NB4 (cell line): ENCODE data around the gene PNPLA1.

ENCODE experiments used
- MYC ChIP-seq: IDR thresholded peaks from 2 replicates; pipeline ENCODE4 v1.6.1; 2011; ENCODE audit warnings: low read depth, low read length
- POLR2A ChIP-seq: IDR thresholded peaks from 2 replicates; pipeline ENCODE4 v1.6.1; 2011; ENCODE audit warnings: mild to moderate bottlenecking; ENCODE audit not compliant: insufficient read length; ENCODE audit errors: extremely low read depth
- TF ChIP-seq, protein P1 (sequence below): IDR thresholded peaks from one replicate; pipeline ENCODE4 v1.5.1; 2012; ENCODE audit warnings: low read depth, low read length
- TF ChIP-seq, protein P2 (sequence below): IDR thresholded peaks from 2 replicates; pipeline ENCODE4 v1.6.1; 2011; ENCODE audit warnings: low read depth, low read length

DNA sequence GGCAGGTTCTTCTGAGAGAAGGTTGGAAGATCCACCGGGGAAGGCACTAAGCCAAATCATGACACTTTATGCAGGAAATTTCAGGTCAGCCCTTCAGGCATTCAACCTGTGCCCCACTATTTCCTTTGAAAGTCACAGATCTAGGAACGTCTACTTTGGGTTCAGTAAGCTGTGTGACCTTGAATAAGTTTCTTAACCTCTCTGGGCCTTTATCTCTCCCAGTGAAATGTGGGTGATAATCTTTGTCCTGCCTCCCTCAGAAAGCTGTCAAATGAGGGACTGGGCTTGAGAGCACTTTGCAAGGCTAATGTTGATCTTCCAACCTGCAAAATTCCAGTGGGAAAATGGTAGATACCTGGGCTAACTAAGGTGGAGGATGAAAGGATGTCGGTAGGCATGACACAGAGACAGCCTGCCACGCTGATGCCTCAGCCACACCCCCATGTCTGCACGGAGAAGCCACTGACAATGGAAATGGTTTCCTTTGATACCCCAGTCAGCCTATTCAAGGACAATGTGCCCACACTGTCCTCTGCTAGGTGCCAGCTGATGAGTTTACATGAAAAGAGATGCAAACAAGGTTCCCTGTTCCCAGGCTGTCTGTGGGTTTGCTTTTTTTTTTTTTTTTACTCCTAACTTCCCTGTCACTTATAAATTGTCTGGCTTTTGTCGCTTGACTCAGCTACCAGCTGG lies 57.5 kb downstream of the PNPLA1 start:
- TF ChIP-seq, protein P1, sequence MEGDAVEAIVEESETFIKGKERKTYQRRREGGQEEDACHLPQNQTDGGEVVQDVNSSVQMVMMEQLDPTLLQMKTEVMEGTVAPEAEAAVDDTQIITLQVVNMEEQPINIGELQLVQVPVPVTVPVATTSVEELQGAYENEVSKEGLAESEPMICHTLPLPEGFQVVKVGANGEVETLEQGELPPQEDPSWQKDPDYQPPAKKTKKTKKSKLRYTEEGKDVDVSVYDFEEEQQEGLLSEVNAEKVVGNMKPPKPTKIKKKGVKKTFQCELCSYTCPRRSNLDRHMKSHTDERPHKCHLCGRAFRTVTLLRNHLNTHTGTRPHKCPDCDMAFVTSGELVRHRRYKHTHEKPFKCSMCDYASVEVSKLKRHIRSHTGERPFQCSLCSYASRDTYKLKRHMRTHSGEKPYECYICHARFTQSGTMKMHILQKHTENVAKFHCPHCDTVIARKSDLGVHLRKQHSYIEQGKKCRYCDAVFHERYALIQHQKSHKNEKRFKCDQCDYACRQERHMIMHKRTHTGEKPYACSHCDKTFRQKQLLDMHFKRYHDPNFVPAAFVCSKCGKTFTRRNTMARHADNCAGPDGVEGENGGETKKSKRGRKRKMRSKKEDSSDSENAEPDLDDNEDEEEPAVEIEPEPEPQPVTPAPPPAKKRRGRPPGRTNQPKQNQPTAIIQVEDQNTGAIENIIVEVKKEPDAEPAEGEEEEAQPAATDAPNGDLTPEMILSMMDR: no peak
- TF ChIP-seq, protein P2, sequence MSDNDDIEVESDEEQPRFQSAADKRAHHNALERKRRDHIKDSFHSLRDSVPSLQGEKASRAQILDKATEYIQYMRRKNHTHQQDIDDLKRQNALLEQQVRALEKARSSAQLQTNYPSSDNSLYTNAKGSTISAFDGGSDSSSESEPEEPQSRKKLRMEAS: no peak
- TF ChIP-seq POLR2A: no peak
- no peak for TF ChIP-seq MYC
